Muscle of arm (tissue), 12 donors: ENCODE results near the gene TMPRSS9. TPM values are rescaled to one million over a fixed set of nuclear protein-coding genes. Genes with fewer than 3 reads are reported as not detected.

Source experiments
- DNase-seq: peaks from one replicate; pipeline ENCODE4 v3.0.0-alpha.2; 2013
- polyA plus RNA-seq, 12 donors: library from polyadenylated mRNA; unstranded; fragments of 120-200 nt; gene quantifications; one replicate each; pipeline ENCODE4 v1.2.1, GENCODE V29; 2013; ENCODE audit not compliant: insufficient read length in 12 of 12

Gene TMPRSS9
- polyA plus RNA-seq, 12 donors = 0.10 to 4.4 (median 0.28) TPM; not detected in 1

DNA sequence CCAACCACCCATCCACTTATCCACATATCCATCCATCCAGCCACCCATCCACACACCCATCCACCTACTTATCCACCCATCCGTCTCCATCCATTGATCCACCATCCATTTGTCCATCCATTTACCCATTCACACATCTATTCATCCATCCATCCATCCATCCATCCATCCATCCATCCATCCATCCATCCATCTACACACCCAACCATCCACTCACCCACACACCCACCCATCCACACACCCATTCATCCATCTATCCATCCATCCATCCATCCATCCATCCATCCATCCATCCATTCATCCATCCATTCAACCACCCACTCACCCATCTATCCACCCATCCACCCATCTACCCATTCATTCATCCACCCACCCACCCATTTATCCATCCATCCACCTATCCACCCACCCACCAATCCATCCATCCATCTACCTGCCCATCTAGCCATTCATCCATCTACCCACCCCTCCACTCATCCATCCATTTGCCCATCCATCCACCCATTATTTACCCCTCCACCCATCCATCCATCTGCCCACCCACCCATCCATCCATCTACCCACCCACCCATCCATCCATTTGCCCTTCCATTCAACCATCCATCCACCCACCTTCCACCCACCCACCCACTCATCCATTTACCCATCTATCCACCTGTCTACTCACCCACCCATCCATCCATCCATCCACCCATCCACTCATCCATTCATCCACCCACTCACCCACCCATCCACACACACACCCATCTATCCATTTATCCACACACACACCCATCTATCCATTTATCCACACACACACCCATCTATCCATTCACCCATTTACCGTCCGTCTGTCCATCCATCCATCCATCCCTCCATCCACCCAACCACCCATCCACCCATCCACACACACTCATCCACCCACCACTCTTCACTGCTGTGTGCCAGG is 2.5 kb upstream of the TMPRSS9 start:
- no peak for DNase-seq

DNA sequence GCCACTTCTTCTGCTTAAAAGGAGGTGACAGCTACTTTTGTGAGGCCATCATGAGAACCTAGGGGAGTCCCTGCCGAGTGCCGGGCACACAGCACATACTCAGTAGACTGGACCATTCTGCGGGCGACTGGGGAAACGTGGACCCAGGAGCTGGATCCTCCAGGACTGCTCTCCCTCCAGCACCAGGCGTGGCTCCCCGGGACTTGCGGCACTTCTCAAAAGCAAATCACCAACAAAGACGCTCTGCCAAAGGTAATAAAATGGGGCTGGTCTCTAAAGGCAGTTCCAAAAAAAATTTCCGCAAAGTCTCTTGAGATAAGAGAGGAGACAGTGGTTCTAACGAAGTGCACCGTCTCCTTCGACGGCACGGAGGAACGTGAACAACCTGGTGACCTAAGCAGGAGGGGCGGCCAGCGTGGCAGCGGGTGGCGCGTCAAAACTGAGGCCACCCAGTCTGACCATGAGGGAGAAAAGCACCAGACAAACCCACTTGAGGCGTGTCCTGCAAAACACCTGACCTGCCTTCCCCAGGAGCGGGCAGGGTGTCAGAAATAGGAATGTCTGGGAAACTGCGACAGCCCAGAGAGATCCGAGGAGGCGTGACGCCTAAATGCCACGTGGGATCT is 1.4 kb upstream of the TMPRSS9 start:
- DNase-seq = no peak

DNA sequence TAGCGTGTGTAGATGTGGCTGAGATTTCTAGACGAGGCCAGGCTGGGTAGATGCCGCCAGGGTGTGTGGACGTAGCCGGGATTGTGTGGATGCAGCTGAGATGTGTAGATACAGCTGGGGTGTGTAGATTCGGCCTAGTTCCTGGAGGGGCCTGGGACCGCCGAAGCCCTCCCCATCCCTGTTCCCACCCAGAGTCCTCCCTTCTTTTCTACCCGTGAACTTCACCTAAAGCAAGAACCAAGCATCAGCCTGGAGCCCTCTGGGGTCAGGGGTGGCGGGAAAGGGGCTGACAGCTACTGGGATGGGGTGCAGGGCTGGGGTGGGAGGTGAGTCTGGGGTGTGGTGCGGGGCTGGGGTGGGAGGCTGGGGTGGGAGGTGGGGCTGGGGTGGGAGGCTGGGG is 768 bp downstream of the TMPRSS9 start:
- DNase-seq = no peak

DNA sequence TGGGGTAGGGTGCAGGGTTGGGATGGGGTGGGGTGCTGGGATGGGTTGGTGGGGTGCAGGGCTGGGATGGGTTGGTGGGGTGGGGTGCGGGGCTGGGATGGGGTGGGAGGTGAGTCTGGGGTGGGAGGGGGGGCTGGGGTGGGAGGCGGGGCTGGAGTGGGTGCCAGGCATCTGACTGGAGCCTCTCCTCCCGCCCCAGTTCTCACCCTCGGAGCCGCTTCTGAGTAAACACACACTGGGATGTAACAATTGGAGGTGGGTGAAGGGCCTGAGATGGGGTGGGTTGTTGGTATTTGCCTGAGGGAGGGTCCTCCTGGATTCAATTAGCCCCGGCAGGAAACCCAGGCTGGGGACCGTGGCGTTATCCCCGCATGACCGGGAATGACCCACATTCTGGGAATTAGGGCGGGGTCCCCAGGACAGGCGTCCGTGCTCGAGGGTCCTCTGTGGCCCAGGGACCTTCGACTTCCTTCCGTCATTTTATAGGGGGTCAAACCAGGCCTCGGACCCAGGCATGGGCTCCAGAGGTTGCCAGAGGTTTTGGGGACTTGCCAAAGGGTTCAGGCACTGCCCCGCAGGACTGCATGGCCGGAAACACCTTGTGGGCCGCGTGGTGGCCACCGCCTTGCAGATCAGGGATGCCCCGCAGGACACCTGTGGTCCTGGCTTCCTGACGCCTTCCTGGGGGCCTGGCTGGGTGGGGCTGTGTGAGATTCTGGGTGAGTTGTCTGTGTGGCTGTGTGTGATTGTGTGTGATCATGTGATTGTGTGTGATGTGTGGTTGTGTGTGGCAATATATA is 1.4 kb downstream of the TMPRSS9 start:
- no peak for DNase-seq

DNA sequence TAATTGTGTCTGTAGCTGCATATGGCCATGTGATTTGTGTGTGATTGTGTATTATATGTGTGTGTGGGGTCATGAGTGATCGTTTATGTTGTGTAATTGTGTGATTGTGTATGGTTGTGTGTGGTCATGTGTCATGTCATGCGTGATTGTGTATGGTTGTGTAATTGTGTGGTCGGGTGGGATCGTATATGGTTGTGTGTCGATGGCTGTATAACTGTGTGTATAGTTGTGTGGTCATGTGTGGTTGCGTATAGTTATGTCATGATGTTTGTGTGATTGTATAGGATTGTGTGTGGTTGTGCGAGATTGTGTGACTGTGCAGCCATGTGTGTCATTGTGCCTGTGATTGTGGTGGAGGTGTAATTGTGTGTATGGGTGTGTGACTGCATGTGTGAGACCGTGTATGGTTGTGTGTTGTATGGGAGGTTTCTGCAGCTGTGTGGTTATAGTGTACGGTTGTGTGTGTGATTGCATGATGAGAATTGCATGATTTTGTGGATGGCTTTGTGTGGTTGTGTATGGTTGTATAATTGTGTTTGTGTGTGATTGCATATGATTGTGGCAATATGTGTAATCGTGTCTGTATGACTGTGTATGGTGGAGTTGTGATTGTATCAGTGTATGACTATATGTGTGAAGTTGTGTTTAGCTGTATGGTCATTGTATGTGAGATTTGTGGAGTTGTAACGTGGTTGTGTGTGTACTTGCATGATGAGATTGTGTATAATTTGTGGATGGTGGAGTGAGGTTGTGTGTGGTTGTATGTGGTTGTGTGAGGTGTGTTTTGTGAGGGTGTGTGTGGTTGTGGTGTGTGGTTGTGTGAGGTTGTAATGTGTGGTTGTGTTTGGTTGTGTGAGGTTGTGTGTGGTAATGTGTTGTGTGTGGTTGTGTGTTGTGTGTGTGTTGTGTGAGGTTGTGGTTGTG is 2.2 kb downstream of the TMPRSS9 start:
- no peak for DNase-seq

DNA sequence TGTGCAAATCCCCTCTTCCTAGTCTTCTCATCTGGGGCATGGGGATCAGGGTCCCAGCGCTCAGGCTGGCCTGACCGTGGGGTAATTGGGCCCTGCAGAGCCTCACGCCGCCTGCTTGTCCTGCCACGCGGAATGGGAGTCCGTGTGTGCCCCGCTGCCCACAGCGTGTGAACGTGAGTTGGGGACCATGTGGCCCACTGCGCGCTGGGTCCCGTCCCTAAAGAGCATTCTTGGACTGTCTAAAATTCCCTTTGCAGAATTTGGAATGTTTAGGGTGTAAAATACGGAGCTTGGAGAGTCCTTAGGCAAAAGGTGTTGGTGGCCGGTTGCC is 2.9 kb downstream of the TMPRSS9 start:
- DNase-seq = no peak

DNA sequence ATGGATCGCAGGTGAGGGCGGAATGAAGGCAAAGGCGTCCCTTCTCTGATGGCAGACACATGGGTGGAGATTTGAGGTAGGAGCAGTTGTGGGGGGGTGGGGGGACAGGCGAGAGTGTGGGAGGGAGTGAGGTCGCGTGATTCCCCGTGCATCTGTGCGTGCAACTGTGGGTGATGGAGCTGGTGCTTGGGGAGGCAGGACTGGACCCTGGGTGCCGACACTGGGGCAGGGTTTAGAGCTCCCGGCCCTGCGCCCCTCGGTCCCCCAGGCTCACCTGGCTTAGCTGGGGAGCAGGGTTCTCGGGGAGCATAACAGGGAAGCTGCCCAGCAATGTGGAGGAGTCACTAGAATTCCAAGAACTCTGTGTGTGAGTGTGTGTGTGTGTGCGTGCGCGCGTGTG is 3.4 kb downstream of the TMPRSS9 start:
- no peak for DNase-seq

DNA sequence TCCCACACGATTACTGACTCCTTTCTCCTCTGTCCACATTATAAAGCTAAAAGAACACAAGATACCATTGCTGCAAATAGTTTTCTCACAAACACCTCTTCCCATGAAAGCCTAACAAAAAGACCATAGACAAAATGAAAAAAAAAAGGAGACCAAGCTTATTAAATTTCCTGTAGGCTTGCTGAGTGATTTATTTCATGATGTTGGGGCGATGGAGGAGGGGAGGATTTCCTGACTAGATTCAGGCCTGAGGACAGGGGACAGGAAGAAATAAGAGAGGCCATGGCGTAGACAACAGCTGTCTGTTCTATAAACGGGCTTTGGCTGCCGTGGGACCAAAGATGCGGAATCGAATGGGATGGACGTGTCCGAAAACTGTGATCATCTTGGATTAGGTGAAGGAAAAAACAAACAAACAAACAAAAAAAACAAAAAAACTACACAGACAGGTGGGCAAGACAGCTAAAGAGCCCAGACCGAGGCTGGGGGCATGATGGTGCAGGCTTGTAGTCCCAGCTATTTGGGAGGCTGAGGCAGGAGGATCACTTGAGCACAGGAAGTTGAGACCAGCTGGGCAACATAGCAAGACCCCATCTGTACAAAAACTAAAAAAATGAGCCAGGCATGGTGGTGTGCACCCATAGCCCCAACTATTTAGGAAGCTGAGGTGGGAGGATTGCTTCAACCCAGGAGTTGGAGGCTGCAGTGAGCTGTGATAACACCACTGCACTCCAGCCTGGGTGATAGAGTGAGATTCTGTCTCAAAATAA is 5.3 kb downstream of the TMPRSS9 start:
- no peak for DNase-seq

DNA sequence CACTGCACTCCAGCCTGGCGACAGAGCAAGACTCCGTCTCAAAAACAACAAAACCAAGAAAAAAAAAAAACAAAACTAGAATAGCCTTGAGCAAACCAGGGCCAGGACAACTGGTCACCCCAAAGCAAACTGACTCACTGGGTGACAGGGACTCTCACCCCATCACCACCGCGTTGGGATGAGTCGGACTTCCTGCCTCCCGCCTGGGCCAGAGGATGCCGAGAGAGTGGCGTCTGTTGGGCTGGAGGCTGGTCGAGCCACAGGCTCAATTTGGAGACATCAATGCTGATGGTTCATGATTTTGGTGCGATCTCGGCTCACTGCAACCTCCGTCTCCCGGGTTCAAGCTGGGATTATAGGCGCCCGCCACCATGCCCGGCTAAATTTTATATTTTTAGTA is 11.6 kb downstream of the TMPRSS9 start:
- no peak for DNase-seq

DNA sequence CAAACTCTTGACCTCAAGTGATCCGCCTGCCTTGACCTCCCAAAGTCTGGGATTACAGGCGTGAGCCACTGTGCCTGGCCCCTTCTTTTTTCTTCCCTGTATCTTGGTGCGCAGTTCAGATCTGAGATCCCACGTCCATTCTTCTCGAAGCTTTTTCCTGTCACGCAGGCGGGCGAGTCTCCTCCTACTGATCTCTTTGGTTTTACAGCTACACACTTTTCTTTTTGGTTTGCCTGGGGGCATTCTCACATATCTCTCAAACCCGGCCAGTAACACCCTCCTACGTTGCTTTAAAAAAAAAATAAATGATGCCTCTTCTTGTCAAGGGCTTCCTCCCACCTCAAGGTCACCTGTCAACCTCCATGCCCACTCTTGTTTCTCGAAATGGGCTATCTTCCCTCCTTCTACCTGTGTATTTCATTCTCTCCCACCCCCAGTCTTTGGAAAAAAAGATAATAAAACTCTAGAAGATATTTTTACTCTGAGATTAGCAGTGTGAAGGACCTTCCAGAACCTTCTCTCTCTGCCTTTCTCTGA is 12.1 kb downstream of the TMPRSS9 start:
- DNase-seq = no peak

DNA sequence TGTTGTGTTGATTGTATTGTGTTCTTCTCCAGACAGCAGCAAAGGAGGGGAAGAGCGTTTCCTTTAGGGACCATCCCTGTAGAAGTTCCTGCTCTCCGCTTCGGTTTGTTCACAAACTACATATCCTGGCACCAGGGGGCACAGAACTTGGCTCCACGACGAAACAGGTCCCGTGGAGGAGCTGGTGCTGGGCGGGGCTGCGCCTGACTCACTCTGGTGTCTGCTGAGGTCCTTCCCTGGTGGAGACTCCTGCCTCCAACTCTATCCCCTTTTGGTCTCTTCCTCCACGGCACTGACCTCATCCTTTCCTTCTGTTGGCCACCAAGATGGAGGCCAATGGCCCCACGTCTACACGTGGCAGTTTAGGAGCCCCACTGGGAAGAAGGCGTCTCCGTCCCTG is 14.7 kb downstream of the TMPRSS9 start:
- DNase-seq = no peak

DNA sequence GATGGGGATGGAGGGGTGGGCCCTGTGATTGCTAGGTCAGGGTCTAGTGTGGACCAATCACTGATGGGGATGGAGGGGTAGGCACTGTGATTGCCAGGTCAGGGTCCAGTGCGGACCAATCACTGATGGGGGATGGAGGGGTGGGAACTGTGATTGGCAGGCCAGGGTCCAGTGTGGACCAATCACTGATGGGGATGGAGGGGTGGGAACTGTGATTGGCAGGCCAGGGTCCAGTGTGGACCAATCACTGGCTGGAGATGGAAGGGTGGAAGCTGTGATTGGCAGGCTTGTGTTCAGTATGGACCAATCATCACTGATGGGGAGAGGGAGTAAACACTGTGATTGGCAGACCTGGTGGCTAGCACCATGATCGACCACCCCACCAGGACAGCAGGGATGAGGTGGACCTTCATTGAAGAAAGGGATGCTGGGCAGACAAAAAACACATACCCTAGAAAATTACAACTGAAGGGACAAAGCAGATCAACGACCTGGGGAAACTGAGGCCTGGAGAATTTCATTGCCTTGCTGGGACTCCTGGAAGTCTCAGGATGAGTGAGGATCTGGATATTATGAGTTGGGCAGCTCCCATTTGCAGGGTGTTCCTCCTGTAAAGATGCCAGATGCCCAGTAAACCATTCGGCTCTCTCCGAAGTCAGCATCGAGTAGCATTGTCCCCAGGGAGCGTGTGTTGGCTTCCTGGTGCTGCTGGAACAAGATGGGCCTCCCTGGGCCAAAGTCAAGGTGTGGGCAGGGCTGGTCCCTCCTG is 15.5 kb downstream of the TMPRSS9 start:
- DNase-seq = no peak

DNA sequence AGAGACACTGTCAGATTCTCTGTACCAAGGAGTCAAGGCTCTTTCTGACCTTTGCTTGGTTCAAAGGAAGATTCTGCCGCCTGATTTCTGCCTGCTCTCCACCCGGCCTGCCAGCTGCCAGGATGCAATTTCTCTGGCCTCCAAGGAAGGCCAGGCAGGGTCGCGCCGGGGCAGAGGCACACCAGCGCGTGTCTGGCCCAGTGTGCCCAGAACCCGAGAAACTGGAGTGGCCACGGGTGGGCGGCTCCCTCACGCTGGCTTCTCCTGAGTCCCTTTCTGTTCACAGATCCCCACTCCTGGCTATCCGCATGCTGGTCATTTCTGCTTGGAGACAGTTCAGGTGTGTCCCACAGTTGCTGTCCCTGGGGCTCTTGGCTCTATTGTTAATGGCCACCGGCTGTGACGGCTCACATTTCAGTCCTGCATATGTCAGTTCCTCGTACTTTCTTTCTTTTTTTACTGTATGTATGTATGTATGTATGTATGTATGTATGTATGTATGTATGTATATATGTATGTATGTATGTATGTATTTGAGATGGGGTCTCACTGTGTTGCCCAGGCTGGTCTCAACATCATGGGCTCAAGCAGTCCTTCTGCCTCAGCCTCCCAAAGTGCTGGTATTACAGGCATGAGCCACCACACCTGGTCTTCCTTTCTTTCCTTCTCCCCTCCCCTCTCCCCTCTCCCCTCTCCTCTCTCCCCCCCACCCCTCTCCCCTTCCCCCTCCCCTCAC is 16.9 kb downstream of the TMPRSS9 start:
- DNase-seq = no peak

DNA sequence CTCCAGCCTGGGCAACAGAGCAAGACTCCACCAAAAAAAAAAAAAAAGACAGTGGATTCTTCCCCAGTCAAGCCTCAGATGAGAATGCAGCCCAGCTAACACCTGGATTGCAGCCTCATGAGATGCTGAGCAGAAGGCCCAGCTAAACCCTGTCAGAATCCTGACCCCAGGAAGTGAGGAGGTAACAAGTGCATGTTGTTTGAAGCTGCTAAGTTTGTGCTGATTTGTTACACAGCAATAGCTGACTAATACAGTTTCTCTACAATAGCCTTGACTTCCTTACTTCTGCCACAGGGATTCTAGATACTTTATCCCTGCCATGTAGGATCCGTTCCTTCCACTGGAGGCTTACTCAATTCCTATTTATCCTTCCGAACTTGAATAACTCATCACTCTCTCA is 20.5 kb downstream of the TMPRSS9 start:
- no peak for DNase-seq

DNA sequence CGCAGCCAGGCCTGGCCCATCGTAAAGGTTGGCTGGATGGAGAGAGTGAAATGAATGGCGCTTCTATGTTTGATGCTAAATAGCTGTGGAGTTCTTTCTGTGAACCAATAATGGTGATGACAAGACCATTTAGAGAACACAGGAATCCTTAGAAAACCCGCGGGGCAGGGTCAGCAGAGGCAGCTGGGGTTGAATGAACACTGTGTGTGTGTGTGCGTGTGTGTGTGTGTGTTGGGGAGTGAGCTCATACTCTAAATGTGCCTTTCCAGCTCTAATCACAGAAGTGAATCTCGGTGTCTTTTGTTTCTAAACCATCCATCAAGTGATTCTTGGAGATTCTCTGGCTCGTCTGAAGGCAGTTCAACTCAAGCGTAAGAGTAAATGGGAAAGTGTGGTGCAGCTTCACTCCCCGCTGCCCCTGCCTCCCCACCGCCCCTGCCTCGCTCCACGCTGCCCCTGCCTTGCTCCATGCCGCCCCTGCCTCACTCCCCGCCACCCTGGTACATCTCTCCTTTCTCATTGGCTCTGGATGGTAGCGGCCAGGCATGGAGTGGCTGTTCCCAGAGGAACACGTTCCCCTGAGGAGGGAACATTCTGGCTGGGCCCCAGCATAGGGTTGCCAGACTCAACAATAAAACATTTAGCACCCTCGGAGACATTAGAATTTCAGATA is 21.2 kb downstream of the TMPRSS9 start:
- DNase-seq = no peak

DNA sequence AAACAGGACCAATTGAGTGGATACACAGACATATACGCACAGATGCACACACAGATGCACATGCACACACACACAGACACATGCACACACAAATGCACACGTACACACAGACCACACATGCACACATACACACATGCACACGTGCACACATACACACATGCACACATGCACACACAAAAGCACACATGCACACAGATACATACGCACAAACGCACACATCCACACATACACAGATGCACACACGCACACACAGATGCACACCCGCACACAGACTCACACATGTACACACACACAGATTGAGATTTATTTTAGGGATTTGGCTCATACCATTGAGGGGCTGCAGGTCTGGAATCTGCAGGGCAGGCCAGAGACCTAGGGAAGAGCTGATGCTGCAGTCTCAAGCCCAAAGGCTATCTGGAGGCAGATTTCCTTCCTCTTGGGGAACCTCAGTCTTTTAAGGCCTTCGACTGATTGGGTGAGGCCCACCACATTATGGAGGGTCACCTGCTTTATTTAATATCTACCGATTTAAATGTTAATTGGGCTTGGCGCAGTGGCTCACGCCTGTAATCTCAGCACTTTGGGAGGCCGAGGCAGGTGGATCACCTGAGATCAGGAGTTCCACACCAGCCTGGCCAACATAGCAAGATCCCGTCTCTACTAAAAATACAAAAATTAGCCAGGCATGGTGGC is 22.6 kb downstream of the TMPRSS9 start:
- no peak for DNase-seq

DNA sequence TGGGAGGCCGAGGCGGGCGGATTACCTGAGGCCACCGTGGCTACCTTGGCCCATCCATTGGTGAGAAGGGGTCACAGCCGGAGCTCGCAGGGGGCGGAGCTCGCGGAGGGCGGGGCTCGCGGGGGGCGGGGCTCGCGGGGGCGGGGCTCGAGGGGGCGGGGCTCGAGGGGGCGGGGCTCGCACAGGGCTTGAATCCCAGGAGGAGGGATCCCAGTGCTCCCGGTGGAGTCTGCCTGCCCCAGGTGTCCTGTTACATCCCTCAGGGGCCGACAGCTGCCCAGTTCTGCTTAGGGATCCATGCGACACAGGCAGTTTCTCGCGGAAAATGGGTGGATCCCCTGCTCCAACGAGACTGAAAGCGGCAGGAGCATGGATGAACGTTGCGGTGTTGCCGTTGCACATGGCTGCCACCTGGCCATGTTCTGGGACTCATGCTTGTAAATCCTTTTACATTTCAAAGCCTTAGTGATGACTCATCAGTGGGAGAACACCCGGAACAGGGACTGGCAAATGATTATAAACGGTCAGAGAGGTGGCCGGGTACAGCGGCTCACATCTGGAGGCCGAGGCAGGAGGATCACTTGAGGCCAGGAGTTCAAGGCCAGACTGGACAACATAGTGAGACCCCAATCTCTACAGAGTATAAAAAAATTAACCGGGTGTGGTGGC is 25.1 kb downstream of the TMPRSS9 start:
- no peak for DNase-seq
